ENCODE results near the gene TRIP10.
"Not testable (repeated sequence)": the region's sequence is repeated elsewhere in the genome, so short reads cannot be mapped to it uniquely, and the experiment has no call there.

DNA sequence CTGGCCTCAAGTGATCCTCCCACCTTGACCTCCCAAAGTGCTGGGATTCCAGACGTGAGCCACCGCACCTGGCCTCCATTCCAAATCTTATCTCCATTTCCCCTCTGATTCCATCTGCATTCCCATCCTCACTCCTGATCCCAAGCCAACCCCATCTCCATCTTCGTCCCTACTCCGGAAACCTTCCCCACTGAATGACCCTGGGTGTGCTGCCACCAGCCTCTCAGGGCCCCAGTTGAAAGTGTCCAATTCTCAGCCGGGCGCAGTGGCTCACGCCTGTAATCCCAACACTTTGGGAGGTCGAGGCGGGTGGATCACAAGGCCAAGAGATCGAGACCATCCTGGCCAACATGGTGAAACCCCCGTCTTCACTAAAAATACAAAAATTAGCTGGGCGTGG, 30.6 kb upstream of the TRIP10 start:
- not testable (repeated sequence) for TF ChIP-seq CTCF (conservative IDR thresholded peaks at IDR 0.05; ENCODE audit: low read length); EZH2phosphoT487 (IDR thresholded peaks at IDR 0.05; ENCODE audit: borderline replicate concordance)
